GM19023 (cell line): ENCODE measurements around the gene LKAAEAR1.

Experiments
- ATAC-seq: cut with Tn5 transposase; IDR thresholded peaks from one replicate; pipeline ENCODE4 v1.9.1; 2021; ENCODE audit warnings: mild to moderate bottlenecking, moderate library complexity; ENCODE audit not compliant: unreplicated experiment

The LKAAEAR1 gene

GRCh38 chr20:64052987-64053840 is 31.0 kb downstream of the LKAAEAR1 start:
- no peak for ATAC-seq

DNA sequence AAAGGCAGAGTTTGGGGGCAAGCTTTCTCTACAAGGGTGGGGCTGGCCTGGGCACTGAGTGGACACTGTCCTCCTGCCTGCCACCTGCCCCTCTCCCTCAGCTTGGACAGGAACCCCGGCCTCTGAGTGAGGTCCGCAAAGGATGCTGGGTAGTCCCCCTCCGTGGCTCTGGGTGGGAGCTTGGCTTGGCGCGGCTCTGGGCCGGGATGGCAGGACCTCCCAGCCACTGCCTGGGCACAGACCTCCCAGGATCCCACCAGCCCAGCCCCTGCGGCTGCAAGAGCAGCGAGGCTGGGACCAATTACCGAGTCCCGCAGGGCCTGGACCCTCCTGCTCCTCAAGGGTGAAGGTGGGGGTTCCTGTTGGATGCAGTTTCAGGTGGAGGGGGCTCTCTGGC is 31.9 kb downstream of the LKAAEAR1 start:
- ATAC-seq: no peak

DNA sequence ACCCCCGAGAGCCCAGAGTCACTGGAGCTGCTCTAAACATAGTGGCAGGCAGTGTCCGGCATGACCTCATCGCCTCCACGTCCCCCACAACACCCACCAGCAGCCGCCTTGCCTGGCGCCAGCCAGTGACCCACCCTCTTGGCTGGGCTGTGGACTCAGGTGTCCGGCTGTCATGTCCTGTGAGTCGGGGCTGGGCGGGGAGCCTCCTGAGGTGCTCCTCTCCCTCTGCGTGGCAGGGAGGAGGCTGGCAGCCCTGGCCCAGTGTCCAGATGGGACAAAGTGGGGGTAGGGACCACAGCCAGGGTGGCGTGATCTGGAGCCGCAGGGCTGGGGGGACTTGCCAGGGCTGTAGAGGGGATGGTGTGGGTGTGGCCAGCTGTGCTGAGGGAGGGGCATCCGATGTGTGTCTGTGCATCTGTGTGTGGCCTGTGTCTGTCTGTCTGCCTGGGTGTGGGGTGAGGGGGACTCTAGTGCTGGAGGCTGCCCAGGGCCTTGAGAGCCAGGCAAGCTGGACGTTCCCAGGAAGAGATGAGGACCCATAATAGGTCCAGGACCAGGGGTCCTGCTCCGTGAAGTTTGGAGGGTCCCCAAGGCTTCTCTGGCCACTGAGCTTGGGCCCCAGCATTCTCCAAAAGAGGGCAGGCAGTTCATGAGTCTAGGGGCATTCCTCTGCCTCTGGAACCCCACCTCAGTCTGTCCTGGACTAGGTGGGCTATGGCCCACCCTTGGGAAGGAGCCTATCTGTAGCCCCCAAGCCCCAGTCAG is 32.5 kb downstream of the LKAAEAR1 start:
- ATAC-seq: no peak

- ATAC-seq: no peak
These were observed 33.2 kb downstream of the LKAAEAR1 start for GRCh38 chr20:64051033-64051452.

DNA sequence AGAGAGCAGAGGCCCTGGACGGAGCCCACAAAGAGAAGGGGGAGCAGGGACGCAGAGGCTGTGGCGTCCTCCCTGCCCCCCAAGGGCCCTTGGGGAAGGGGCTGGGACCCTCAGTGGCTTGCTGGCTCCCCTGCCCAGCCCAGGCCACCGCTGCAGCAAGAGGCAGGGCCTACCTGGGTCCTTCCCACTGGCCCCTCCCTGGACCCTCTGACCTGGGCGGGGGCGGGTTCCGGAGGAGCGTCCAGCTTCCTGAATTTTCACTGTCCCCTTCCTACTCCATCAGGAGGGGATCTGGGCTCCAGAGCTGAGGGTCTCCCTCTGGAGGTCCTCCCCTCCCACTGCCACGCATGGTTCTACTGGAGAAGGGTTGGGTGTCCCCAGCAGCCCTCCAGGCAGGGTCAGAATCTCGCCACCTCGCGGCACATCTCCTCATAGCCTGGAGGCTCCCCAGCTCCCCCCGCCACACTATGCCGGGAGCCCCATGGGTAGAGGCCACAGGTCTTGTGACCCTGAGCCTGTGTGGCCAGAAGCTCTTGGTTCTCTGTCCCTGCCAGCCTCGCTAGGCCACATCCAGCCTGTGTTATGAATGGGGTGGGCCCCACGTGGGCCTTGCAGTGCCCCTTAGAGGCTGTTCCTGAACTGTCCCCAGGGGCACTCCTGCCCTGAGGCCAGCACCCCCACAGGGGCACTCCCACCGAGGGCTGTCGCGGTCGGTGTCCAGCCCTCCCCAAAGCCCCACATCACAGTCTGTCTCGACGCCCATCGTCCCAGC is 33.8 kb downstream of the LKAAEAR1 start:
- ATAC-seq: no peak

GRCh38 chr20:64049878-64050260 is 34.3 kb downstream of the LKAAEAR1 start:
- no peak for ATAC-seq

DNA sequence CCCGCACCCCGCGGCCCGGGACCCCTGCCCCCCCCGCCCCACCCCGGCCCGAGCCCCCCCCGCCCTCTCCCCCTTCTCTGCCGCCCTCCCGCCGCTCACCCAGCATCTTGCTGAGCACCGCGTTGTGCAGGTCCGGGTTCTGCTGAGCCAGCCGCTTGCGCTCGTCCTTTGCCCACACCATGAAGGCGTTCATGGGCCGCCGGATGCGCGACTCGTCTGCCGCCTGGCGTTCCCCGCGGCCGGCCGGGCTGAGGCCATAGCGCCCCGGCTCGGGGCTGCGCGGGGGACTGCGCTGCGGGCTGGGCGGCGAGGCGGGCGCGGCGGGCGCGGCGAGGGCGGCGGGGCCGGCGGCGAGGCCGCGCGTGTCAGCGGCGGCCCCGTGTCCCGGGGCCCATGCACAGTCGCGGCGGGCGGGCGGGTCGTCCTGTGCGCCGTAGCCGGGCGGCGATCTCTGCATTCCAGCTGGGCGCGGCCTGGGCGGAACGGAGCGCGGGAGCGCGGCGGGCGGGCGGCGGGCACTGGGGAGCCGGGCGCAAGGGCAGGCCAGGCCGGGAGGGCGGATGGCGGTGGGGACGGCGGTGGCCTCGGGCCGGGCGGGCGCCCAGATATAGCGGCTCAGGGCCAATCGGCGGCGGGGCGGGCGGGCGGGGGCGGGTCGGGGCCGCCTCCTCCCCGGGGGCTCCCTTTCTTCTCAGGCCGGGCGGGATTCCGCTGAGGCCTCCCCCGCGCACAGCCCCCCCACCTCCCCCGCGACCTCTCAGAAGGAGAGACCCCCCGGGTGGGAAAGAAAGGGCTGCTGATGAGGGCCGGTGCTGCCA is 34.9 kb downstream of the LKAAEAR1 start, which contains the start of gene SOX18:
Gene SOX18, minus strand, starts transcription at position 580 of the 818 bp plus-strand sequence. Its CDS starts 123 bp downstream, at position 457.
- no peak for ATAC-seq

DNA sequence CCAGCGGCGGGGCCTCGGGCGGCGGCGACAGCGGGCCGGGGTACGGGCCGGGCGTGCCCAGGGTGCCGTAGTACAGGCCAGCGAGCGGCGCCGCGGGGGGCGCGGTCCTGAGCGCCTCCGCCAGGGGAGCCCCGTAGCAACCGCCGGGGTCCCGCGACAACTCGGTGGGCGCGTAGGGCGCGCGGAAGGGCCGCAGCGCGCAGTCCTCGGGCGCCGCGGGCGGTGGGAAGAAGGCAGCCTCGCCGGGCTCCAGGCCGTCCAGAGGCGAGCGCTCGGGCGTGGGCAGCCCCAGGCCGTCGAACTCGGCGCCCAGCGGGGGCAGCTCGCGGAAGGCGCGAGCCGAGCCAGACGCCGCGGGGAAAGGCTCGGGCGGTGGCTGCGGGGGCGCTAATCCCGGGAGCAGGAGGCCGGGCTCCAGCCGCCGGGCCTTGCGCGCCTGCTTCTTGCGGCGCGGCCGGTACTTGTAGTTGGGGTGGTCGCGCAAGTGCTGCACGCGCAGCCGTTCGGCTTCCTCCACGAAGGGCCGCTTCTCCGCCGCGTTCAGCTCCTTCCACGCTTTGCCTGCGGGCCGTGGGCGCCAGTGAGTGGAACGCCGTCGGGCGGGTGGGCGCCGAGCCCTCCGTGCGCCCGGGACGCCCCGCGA is 35.7 kb downstream of the LKAAEAR1 start:
- ATAC-seq: no peak

DNA sequence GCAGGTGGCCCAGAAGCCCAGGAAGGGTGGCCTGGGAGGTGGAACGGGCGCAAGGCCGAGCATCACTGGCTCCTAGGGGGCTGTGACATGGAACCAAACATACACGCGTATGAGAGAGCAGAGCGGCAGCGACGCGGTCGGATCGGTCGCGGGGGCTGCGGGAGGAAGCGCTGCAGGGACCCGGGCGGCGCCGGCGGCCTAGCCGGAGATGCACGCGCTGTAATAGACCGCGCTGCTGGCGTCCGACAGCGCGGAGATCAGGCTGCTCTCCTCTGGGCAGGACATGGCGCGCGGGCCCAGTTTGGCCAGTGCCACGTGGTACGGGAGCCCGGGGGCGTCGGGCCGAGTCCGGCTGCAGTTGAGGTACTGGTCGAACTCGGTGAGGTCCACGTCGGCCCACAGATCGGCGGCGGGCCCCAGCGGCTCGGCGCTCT is 36.2 kb downstream of the LKAAEAR1 start:
- ATAC-seq: no peak

DNA sequence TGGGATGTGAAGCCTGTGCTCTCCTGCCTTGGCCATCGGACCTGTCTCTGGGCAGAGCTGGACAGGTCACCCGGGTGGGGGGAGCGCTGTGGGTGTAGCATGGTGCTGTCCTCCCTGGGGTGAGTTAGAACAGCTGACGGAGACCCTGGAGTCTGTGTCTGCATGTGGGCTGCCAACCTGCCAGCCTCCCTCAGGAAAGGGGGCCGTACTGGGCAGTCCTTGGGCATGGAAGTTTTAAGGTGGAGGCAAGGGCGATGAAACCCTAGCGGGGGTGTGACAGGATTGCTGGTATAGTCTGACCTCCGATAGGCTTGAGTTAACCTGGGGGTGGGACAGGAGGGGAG is 37.2 kb downstream of the LKAAEAR1 start:
- ATAC-seq: no peak

DNA sequence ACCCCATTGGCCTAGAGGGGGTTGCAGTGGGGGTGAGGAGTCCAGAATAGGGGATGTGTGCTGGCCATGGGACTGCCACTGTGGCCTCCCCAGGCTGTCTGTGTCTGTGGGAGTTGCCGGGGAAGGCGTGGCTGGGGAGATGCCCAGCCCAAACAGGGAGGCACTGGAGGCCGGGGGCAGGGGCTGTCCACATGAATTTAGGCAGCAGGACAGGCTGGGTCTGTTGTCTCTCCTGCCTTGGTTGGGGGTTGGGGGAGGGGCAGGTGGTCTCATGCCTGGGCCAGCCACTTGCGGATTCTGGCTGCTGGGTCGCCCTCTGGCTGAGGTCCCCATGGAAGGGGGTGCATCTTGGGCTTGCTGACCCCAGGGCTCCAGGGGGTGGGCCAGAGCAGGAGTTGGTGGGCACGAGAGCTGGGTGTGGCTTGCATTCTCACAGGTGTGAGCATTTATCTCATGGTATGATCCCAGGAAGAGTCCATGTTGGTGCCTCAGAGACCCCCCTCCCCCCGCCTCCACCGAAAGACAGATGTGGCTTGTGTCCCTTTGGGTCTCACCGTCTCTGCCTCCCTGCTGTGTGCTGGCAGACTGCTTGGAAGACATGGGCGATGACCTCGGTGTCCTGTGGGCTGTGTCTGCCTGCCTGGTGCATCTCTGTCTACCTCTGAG is 38.7 kb downstream of the LKAAEAR1 start:
- no peak for ATAC-seq

- ATAC-seq: no peak
These were observed 39.5 kb downstream of the LKAAEAR1 start for GRCh38 chr20:64044484-64045247.

GRCh38 chr20:64043768-64044167 is 40.4 kb downstream of the LKAAEAR1 start:
- no peak for ATAC-seq

DNA sequence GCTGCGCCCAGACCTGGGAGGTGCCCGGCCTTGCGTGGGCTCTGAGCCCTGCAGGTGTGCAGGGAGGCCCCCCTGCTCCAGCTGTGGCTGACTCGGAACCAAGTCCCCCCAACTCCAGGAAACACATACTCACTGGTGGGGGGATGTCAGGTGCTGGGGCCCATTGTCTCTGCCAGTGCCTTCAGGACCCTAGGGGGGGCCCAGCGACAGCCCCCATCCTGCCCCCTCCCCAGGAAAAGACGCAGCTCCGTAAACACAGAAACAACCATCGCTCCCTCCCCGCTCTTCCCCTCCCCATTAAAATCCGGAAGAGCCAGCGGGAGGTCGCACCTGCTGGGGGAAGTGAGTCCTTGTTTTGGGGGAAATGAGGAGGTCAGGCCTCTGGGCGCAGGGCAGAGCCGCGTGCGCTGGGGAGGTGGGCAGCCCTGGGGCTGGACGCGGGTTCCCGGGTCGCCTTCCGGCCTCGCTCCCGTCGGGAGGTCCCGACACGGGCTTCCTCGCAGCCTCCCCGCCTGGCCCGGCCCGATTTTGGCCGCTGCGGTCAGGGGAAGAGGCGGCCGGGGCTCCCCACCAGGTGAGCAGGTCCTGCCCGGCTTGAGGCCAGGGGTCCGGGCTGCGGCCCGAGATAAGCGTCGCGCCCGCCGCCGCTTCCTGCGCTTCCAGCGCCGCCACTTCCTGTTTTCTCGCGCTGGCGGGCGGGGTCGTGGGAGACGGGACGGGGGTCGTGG is 42.0 kb downstream of the LKAAEAR1 start:
- no peak for ATAC-seq

DNA sequence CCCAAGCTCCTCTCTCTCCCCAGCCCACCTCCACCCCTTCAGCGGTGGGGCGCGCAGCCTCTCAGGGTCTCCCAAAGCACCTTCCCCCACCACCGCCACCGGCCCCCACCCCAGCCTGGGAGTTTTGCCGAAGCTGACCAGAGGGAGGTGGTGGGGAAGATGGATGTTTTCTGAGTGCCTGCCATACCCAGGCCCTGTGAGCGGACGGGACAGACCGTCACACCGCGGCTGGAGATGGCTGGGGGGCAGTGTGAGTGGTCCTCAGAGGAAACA is 42.5 kb downstream of the LKAAEAR1 start:
- no peak for ATAC-seq

- no peak for ATAC-seq
These were observed 43.0 kb downstream of the LKAAEAR1 start for GRCh38 chr20:64041040-64041780.

GRCh38 chr20:64040231-64041039 is 43.8 kb downstream of the LKAAEAR1 start:
- no peak for ATAC-seq
